HL-60 (cell line): ENCODE measurements around the gene SLC23A2.

Experiments
- DNase-seq, 2 experiments: peaks; one replicate each; pipeline ENCODE4 v3.0.0-alpha.2; 2010 to 2020; ENCODE audit warnings: low read depth in 1 of 2, low spot score in 1 of 2
- H3K27ac ChIP-seq: fragments of 250-450 bp; sonication (Bioruptor Pico); replicated peaks from 2 replicates; pipeline ENCODE4 v1.5.1; 2020; ENCODE audit warnings: mild to moderate bottlenecking, moderate library complexity
- H3K27me3 ChIP-seq: fragments of 250-450 bp; sonication (Bioruptor Pico); 2 replicates; pipeline ENCODE4 v1.5.1; 2021; ENCODE audit warnings: mild to moderate bottlenecking, moderate library complexity; ENCODE audit not compliant: insufficient read depth, poor library complexity, severe bottlenecking
- H3K4me3 ChIP-seq: replicated peaks from 2 replicates; pipeline ENCODE4 v1.5.1; 2011; ENCODE audit warnings: mild to moderate bottlenecking, control low read depth, low read length; ENCODE audit not compliant: insufficient read depth
- GABPA ChIP-seq: IDR thresholded peaks from 2 replicates; pipeline ENCODE4 v1.6.1; 2012; ENCODE audit warnings: low read depth
- POLR2AphosphoS5 ChIP-seq: IDR thresholded peaks from 2 replicates; pipeline ENCODE4 v1.6.1; 2012; ENCODE audit warnings: low read depth
- SPI1 ChIP-seq: IDR thresholded peaks from 2 replicates; pipeline ENCODE4 v1.6.1; 2012; ENCODE audit warnings: low read depth, mild to moderate bottlenecking, borderline replicate concordance
- TF ChIP-seq, protein P1 (sequence below): IDR thresholded peaks from one replicate; pipeline ENCODE4 v1.5.1; 2011; ENCODE audit warnings: low read length, control low read depth, inconsistent platforms; ENCODE audit not compliant: insufficient read depth
- TF ChIP-seq, protein P2 (sequence below): IDR thresholded peaks from 2 replicates; pipeline ENCODE4 v1.6.1; 2012; ENCODE audit warnings: low read depth; ENCODE audit not compliant: insufficient replicate concordance

The SLC23A2 gene

DNA sequence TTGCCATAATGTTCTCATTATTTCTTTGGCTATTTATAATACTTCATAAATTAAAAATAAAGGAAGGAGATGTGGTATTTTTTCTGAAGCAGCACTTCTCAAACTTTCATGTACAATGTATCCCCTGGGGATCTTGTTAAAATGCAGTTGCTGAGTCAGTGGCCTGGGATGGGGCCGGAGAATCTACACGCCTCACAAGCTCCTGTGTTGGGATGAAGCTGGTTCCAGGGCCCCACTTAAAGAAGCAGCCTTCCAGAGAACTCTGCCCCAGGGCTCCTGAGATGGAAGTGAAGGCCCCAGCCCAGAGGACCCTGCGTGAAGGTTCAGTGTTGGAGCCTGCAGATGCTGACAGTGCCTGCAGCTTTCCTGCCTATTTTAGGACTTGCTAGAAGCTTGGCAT lies 40.1 kb upstream of the SLC23A2 start:
- Histone ChIP-seq H3K27me3 (no peaks in the 10 kb centered on the region), H3K4me3 (no peak overlapping the region), H3K27ac (no peak overlapping the region)
- no peak for DNase-seq
- TF ChIP-seq SPI1 = no peak
- TF ChIP-seq POLR2AphosphoS5 = no peak
- TF ChIP-seq, protein P1, sequence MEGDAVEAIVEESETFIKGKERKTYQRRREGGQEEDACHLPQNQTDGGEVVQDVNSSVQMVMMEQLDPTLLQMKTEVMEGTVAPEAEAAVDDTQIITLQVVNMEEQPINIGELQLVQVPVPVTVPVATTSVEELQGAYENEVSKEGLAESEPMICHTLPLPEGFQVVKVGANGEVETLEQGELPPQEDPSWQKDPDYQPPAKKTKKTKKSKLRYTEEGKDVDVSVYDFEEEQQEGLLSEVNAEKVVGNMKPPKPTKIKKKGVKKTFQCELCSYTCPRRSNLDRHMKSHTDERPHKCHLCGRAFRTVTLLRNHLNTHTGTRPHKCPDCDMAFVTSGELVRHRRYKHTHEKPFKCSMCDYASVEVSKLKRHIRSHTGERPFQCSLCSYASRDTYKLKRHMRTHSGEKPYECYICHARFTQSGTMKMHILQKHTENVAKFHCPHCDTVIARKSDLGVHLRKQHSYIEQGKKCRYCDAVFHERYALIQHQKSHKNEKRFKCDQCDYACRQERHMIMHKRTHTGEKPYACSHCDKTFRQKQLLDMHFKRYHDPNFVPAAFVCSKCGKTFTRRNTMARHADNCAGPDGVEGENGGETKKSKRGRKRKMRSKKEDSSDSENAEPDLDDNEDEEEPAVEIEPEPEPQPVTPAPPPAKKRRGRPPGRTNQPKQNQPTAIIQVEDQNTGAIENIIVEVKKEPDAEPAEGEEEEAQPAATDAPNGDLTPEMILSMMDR = no peak
- no peak for TF ChIP-seq GABPA
- TF ChIP-seq, protein P2, sequence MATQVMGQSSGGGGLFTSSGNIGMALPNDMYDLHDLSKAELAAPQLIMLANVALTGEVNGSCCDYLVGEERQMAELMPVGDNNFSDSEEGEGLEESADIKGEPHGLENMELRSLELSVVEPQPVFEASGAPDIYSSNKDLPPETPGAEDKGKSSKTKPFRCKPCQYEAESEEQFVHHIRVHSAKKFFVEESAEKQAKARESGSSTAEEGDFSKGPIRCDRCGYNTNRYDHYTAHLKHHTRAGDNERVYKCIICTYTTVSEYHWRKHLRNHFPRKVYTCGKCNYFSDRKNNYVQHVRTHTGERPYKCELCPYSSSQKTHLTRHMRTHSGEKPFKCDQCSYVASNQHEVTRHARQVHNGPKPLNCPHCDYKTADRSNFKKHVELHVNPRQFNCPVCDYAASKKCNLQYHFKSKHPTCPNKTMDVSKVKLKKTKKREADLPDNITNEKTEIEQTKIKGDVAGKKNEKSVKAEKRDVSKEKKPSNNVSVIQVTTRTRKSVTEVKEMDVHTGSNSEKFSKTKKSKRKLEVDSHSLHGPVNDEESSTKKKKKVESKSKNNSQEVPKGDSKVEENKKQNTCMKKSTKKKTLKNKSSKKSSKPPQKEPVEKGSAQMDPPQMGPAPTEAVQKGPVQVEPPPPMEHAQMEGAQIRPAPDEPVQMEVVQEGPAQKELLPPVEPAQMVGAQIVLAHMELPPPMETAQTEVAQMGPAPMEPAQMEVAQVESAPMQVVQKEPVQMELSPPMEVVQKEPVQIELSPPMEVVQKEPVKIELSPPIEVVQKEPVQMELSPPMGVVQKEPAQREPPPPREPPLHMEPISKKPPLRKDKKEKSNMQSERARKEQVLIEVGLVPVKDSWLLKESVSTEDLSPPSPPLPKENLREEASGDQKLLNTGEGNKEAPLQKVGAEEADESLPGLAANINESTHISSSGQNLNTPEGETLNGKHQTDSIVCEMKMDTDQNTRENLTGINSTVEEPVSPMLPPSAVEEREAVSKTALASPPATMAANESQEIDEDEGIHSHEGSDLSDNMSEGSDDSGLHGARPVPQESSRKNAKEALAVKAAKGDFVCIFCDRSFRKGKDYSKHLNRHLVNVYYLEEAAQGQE = no peak

DNA sequence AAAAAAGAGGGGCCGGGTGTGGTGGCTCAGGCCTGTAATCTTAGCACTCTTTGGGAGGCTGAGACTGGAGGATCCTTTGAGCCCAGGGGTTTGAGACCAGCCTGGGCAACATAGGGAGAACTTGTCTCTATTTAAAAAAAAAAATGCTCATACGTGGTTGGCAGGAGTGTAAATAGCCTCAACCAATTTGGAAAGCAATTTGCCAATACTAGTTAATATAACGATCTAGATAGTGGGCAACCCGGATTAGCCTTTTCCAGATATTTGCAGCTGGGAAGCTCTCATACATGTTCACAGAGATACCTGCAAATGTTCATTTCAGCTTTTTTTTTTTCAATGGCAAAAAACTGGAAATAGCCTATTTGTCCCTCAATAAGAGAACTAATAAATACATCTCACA lies 39.0 kb upstream of the SLC23A2 start:
- H3K27me3 ChIP-seq = no peaks in the 10 kb centered on the region
- no peak overlapping the region for H3K27ac ChIP-seq
- no peak for DNase-seq
- TF ChIP-seq, protein P1 = no peak
- TF ChIP-seq GABPA (no peak), POLR2AphosphoS5 (no peak), SPI1 (no peak)
- TF ChIP-seq, protein P2 = no peak
- no peak overlapping the region for H3K4me3 ChIP-seq

DNA sequence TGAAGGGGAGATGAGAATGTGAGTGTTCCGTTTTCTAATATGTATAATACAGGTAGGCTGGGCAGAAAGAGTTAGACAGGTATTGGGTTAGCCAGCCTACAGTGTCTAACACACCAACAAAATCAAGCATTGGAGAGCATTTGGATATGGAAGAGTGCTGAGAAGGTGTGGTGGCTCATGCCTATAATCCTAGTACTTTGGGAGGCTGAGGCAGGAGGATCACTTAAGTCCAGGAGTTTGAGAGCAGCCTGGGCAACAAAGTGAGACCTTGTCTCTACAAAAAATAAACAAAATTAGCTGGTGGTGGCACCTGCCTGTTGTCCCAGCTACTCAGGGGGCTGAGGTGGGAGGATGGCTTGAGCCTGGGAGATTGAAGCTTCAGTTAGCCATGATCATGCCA lies 38.6 kb upstream of the SLC23A2 start:
- Histone ChIP-seq H3K4me3 (no peak overlapping the region), H3K27me3 (no peaks in the 10 kb centered on the region), H3K27ac (no peak overlapping the region)
- TF ChIP-seq SPI1 = no peak
- TF ChIP-seq, protein P1 = no peak
- DNase-seq = no peak

DNA sequence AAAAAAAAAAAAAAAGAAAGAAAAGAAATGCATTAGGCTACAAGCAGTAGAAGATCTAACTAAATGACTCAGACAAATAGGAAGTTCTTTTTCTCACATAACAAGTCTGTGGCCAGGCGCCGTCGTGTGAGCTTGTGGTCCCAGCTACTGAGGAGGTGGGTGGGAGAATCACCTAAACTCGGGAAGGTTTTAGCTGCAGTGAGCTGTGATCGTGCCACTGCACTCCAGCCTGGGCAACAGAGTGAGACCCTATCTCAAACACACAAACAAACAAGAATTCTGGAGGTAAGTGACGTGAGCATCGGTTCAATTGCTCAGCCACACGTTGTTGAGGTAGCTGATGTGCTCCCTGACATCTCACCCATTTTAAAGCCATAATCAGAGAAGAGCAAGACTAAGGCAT lies 37.9 kb upstream of the SLC23A2 start:
- TF ChIP-seq, protein P2 = no peak
- TF ChIP-seq POLR2AphosphoS5 (no peak), GABPA (no peak), SPI1 (no peak)
- TF ChIP-seq, protein P1 = no peak
- H3K4me3 ChIP-seq = no peak overlapping the region
- DNase-seq = no peak

More for the DNA sequence above, 37.9 kb upstream of the SLC23A2 start:
- H3K27ac ChIP-seq = no peak overlapping the region
- H3K27me3 ChIP-seq = no peaks in the 10 kb centered on the region
